PFSK-1 (cell line): Measurements from ENCODE around the gene MCCC2.

Experiments used
- FOXP2 ChIP-seq: optimal IDR thresholded peaks from 2 replicates; pipeline ENCODE3; 2011; ENCODE audit warnings: borderline replicate concordance, control low read depth, inconsistent platforms; ENCODE audit not compliant: insufficient read depth; ENCODE audit errors: extremely low read length, extremely low read depth
- POLR2AphosphoS5 ChIP-seq: IDR thresholded peaks from 2 replicates; pipeline ENCODE4 v1.6.1; 2012; ENCODE audit warnings: low read depth, mild to moderate bottlenecking, control low read depth, low read length, moderate library complexity
- REST ChIP-seq, 2 experiments: IDR thresholded peaks; 2 replicates each; pipeline versions ENCODE4 v1.6.1 to v1.8.0; 2011 to 2012; ENCODE audit warnings: low read depth in 2 of 2, low read length in 2 of 2, control low read depth in 1 of 2, inconsistent platforms in 1 of 2, mild to moderate bottlenecking in 1 of 2, moderate library complexity in 1 of 2; ENCODE audit not compliant: insufficient read depth in 1 of 2
- SIN3A ChIP-seq: IDR thresholded peaks from 2 replicates; pipeline ENCODE4 v1.6.1; 2012; ENCODE audit warnings: mild to moderate bottlenecking, low read length, moderate library complexity, borderline replicate concordance; ENCODE audit not compliant: insufficient read depth
- TAF1 ChIP-seq: IDR thresholded peaks from 2 replicates; pipeline ENCODE4 v1.6.1; 2012; ENCODE audit warnings: low read length, control low read depth, borderline replicate concordance; ENCODE audit not compliant: insufficient read depth

MCCC2 gene

GRCh38 chr5:71620630-71621029 lies 33.5 kb downstream of the MCCC2 start:
- TF ChIP-seq TAF1: no peak
- no peak for TF ChIP-seq FOXP2
- no peak for TF ChIP-seq SIN3A
- no peak for TF ChIP-seq REST (IDR thresholded peaks at IDR 0.05; ENCODE audit: insufficient read depth in 1 of 2, low read depth in 2 of 2, low read length in 2 of 2)
- no peak for TF ChIP-seq POLR2AphosphoS5

GRCh38 chr5:71621268-71621667 lies 34.1 kb downstream of the MCCC2 start:
- TF ChIP-seq FOXP2: no peak
- TF ChIP-seq TAF1: no peak
- TF ChIP-seq SIN3A: no peak
- TF ChIP-seq POLR2AphosphoS5: no peak
- TF ChIP-seq REST (IDR thresholded peaks at IDR 0.05; ENCODE audit: insufficient read depth in 1 of 2, low read depth in 2 of 2, low read length in 2 of 2): no peak

- TF ChIP-seq TAF1 (no peak), POLR2AphosphoS5 (no peak), REST (IDR thresholded peaks at IDR 0.05; ENCODE audit: insufficient read depth in 1 of 2, low read depth in 2 of 2, low read length in 2 of 2) (no peak), SIN3A (no peak)
Measured at GRCh38 chr5:71621741-71622140, 34.6 kb downstream of the MCCC2 start.

GRCh38 chr5:71623221-71623794 lies 36.2 kb downstream of the MCCC2 start:
- TF ChIP-seq TAF1 (no peak), REST (IDR thresholded peaks at IDR 0.05; ENCODE audit: insufficient read depth in 1 of 2, low read depth in 2 of 2, low read length in 2 of 2) (no peak), SIN3A (no peak)

- no peak for TF ChIP-seq FOXP2
- TF ChIP-seq POLR2AphosphoS5: no peak
- no peak for TF ChIP-seq TAF1
Measured at GRCh38 chr5:71629950-71630349, 42.8 kb downstream of the MCCC2 start.
